Osteocyte (in vitro differentiated cells): ENCODE results near the gene SERPINA5. TPM values are rescaled to one million over a fixed set of nuclear protein-coding genes. Genes with fewer than 3 reads are reported as not detected.

ENCODE experiments used
- DNase-seq: peaks from one replicate; pipeline ENCODE4 v3.0.0; 2021; ENCODE audit warnings: mixed read lengths; ENCODE audit not compliant: unreplicated experiment; ENCODE audit errors: extremely low spot score
- H3K27ac Mint-ChIP-seq: one replicate; pipeline ENCODE4 v1.8.0; 2021; ENCODE audit warnings: mild to moderate bottlenecking, mixed read lengths; ENCODE audit not compliant: unreplicated experiment
- H3K27me3 Mint-ChIP-seq: one replicate; pipeline ENCODE4 v1.8.0; 2021; ENCODE audit warnings: mixed read lengths; ENCODE audit not compliant: unreplicated experiment
- H3K36me3 Mint-ChIP-seq: one replicate; pipeline ENCODE4 v1.8.0; 2021; ENCODE audit warnings: mixed read lengths; ENCODE audit not compliant: unreplicated experiment
- H3K4me1 Mint-ChIP-seq: one replicate; pipeline ENCODE4 v1.8.0; 2021; ENCODE audit warnings: mixed read lengths; ENCODE audit not compliant: unreplicated experiment
- H3K4me3 Mint-ChIP-seq: one replicate; pipeline ENCODE4 v1.8.0; 2021; ENCODE audit warnings: mild to moderate bottlenecking, moderate library complexity, mixed read lengths; ENCODE audit not compliant: unreplicated experiment
- H3K9me3 Mint-ChIP-seq: one replicate; pipeline ENCODE4 v1.8.0; 2021; ENCODE audit warnings: mixed read lengths; ENCODE audit not compliant: unreplicated experiment
- CTCF ChIP-seq: fragments of 200-600 bp; sonication (generic); IDR thresholded peaks from 2 replicates; pipeline ENCODE4 v1.5.0; 2021; ENCODE audit warnings: antibody characterized with exemption, mild to moderate bottlenecking, moderate library complexity
- total RNA-seq: library from RNA; stranded (reverse); gene quantifications from 2 replicates; pipeline ENCODE4 v1.2.1, GENCODE V29; 2021

SERPINA5 gene
- total RNA-seq, 1 donor from 2014 or later, result 0.16 TPM

GRCh38 chr14:94622653-94623421 lies 41.6 kb downstream of the SERPINA5 start:
- Mint-ChIP-seq H3K4me1 (no peaks in the 10 kb centered on the region), H3K27ac (no peak overlapping the region), H3K27me3 (no peaks in the 10 kb centered on the region), H3K9me3 (peaks cover 24% of the 10 kb centered on the region), H3K4me3 (no peak overlapping the region), H3K36me3 (peaks cover 1% of the 10 kb centered on the region)
- TF ChIP-seq CTCF, result no peak
- DNase-seq, result no peak

- TF ChIP-seq CTCF, result no peak
- H3K27ac Mint-ChIP-seq, result no peak overlapping the region
- H3K9me3 Mint-ChIP-seq, result peaks cover 20% of the 10 kb centered on the region
- no peaks in the 10 kb centered on the region for H3K4me1 Mint-ChIP-seq
- H3K27me3 Mint-ChIP-seq, result no peaks in the 10 kb centered on the region
- H3K36me3 Mint-ChIP-seq, result no peaks in the 10 kb centered on the region
- no peak for DNase-seq
- no peak overlapping the region for H3K4me3 Mint-ChIP-seq
Measured at GRCh38 chr14:94623422-94623809, 42.2 kb downstream of the SERPINA5 start.

- no peak overlapping the region for H3K4me3 Mint-ChIP-seq
- no peaks in the 10 kb centered on the region for H3K36me3 Mint-ChIP-seq
Measured at GRCh38 chr14:94623856-94624499, 42.8 kb downstream of the SERPINA5 start.

GRCh38 chr14:94624537-94625352 lies 43.5 kb downstream of the SERPINA5 start:
- no peak overlapping the region for H3K4me3 Mint-ChIP-seq
- H3K4me1 Mint-ChIP-seq, result no peaks in the 10 kb centered on the region
- no peaks in the 10 kb centered on the region for H3K36me3 Mint-ChIP-seq
- no peak overlapping the region for H3K27ac Mint-ChIP-seq
- no peak for TF ChIP-seq CTCF
- DNase-seq, result no peak
- H3K9me3 Mint-ChIP-seq, result peaks cover 10% of the 10 kb centered on the region
- peaks cover 5% of the 10 kb centered on the region for H3K27me3 Mint-ChIP-seq

More at GRCh38 chr14:94623856-94624499, 42.8 kb downstream of the SERPINA5 start:
- no peak for TF ChIP-seq CTCF
- Mint-ChIP-seq H3K27ac (no peak overlapping the region), H3K9me3 (peaks cover 15% of the 10 kb centered on the region), H3K4me1 (no peaks in the 10 kb centered on the region), H3K27me3 (peaks cover under 1% of the 10 kb centered on the region)
- no peak for DNase-seq

- H3K27me3 Mint-ChIP-seq, result peaks cover 7% of the 10 kb centered on the region
- TF ChIP-seq CTCF, result no peak
- no peaks in the 10 kb centered on the region for H3K36me3 Mint-ChIP-seq
- H3K4me1 Mint-ChIP-seq, result no peaks in the 10 kb centered on the region
- H3K27ac Mint-ChIP-seq, result no peak overlapping the region
- no peak for DNase-seq
- no peak overlapping the region for H3K4me3 Mint-ChIP-seq
- H3K9me3 Mint-ChIP-seq, result peaks cover 5% of the 10 kb centered on the region
Measured at GRCh38 chr14:94625353-94625635, 44.1 kb downstream of the SERPINA5 start.
